HCT116 (cell line): Measurements from ENCODE around the gene ANKRD55. TPM values are rescaled to one million over a fixed set of nuclear protein-coding genes. Genes with fewer than 3 reads are reported as not detected.

Experiments used
- ATAC-seq: fragments of 200-7000 bp; cut with Tn5 transposase; 2 replicates; pipeline ENCODE4 v1.9.1; 2020; ENCODE audit warnings: mild to moderate bottlenecking, moderate library complexity
- Bru-seq: library from RNA; stranded (reverse); fragments of 400-500 nt; gene quantifications from one replicate; lab custom pipeline; 2021; lab: Mats Ljungman, UMichigan
- BruChase-seq, 2 experiments: library from RNA; stranded (reverse); fragments of 400-500 nt; gene quantifications; one replicate each; lab custom pipeline; 2021; lab: Mats Ljungman, UMichigan
- BruUV-seq: library from RNA; stranded (reverse); fragments of 400-500 nt; replicated peaks from 2 replicates; lab custom pipeline; 2021; lab: Mats Ljungman, UMichigan
- CTCF ChIA-PET: fragments of 300-600 bp; sonication (Branson Sonifier 250); formaldehyde crosslinking; loops from one replicate; lab custom pipeline; 2021; ENCODE audit warnings: antibody characterized with exemption; lab: Charles Lee
- POLR2A ChIA-PET: fragments of 300-600, 350-600 bp; sonication (Branson Sonifier 250); formaldehyde crosslinking; loops from one replicate; lab custom pipeline; 2021; ENCODE audit warnings: antibody characterized with exemption; lab: Charles Lee
- RAD21 ChIA-PET, 2 experiments: fragments of 300-600 bp; sonication (Branson Sonifier 250); formaldehyde crosslinking; loops; one replicate each; lab custom pipeline; 2023; ENCODE audit warnings: low total read pairs in 2 of 2; ENCODE audit not compliant: uncharacterized antibody in 2 of 2, unreplicated experiment in 2 of 2, low non-redundant PET in 1 of 2; lab: Charles Lee
- DNase-seq: peaks from one replicate; pipeline ENCODE4 v3.0.0-alpha.2; 2010; ENCODE audit warnings: low read depth, low spot score
- H2AFZ ChIP-seq: fragments of 200-600 bp; shearing (Covaris generic), sonication (generic); 2 replicates; pipeline ENCODE4 v1.6.1; 2017; ENCODE audit warnings: low read depth, mixed run types, mixed read lengths, antibody characterized with exemption, low read length; ENCODE audit not compliant: poor library complexity, severe bottlenecking
- H3K27ac ChIP-seq: 2 replicates; pipeline ENCODE4 v1.5.1; 2012; ENCODE audit warnings: low read depth, low read length
- H3K27me3 ChIP-seq: fragments of 200-600 bp; sonication (generic); 2 replicates; pipeline ENCODE4 v1.6.1; 2016; ENCODE audit warnings: mixed run types, low read length, mixed read lengths; ENCODE audit not compliant: insufficient read depth
- H3K36me3 ChIP-seq, 2 experiments: fragments of 200-500 bp in 1 of 2; fragments of 200-600 bp in 1 of 2; sonication (Bioruptor generic) in 1 of 2; sonication (generic) in 1 of 2; 2 replicates each; pipeline versions ENCODE4 v1.5.1 to v1.6.1; 2014 to 2016; ENCODE audit warnings: low read length in 2 of 2, inconsistent platforms in 1 of 2, mixed read lengths in 1 of 2, mixed run types in 1 of 2; ENCODE audit not compliant: insufficient read depth in 2 of 2, control insufficient read depth in 1 of 2
- H3K4me1 ChIP-seq, 2 experiments: fragments of 200-600 bp in 1 of 2; sonication (generic) in 1 of 2; 2 replicates each; pipeline versions ENCODE4 v1.5.1 to v1.6.1; 2012 to 2017; ENCODE audit warnings: low read length in 2 of 2, inconsistent platforms in 1 of 2, mild to moderate bottlenecking in 1 of 2, mixed read lengths in 1 of 2, mixed run types in 1 of 2, moderate library complexity in 1 of 2; ENCODE audit not compliant: insufficient read depth in 2 of 2, control insufficient read depth in 1 of 2
- H3K4me2 ChIP-seq: fragments of 200-600 bp; sonication (generic); 2 replicates; pipeline ENCODE4 v1.6.1; 2017; ENCODE audit warnings: mixed run types, low read length, mixed read lengths
- H3K4me3 ChIP-seq, 2 experiments: fragments of 200-600 bp in 1 of 2; sonication (generic) in 1 of 2; replicated peaks in 1 of 2; 2 replicates each; pipeline ENCODE4 v1.5.1; 2011 to 2016; ENCODE audit warnings: low read length in 2 of 2, control low read depth in 1 of 2, low read depth in 1 of 2, mild to moderate bottlenecking in 1 of 2, mixed read lengths in 1 of 2, mixed run types in 1 of 2
- H3K79me2 ChIP-seq: fragments of 200-600 bp; sonication (generic); 2 replicates; pipeline ENCODE4 v1.6.1; 2017; ENCODE audit warnings: mild to moderate bottlenecking, mixed run types, low read length, moderate library complexity, mixed read lengths; ENCODE audit not compliant: insufficient read depth
- H3K9ac ChIP-seq: fragments of 200-600 bp; sonication (generic); 2 replicates; pipeline ENCODE4 v1.6.1; 2016; ENCODE audit warnings: low read length, mixed read lengths
- H3K9me2 ChIP-seq: fragments of 200-600 bp; sonication (generic), shearing (Covaris generic); 2 replicates; pipeline ENCODE4 v1.6.1; 2017; ENCODE audit warnings: mixed run types, mild to moderate bottlenecking, moderate library complexity; ENCODE audit not compliant: insufficient read depth
- H3K9me3 ChIP-seq, 2 experiments: fragments of 200-500 bp in 1 of 2; fragments of 200-600 bp in 1 of 2; sonication (Bioruptor generic) in 1 of 2; sonication (generic) in 1 of 2; 2 replicates each; pipeline ENCODE4 v1.6.1; 2014 to 2017; ENCODE audit warnings: low read length in 2 of 2, mixed read lengths in 2 of 2, inconsistent platforms in 1 of 2, low read depth in 1 of 2, mild to moderate bottlenecking in 1 of 2, mixed run types in 1 of 2, moderate library complexity in 1 of 2; ENCODE audit not compliant: control insufficient read depth in 1 of 2, insufficient read depth in 1 of 2
- H4K20me1 ChIP-seq: fragments of 200-600 bp; sonication (generic), shearing (Covaris generic); 2 replicates; pipeline ENCODE4 v1.6.1; 2017; ENCODE audit warnings: mixed run types, mild to moderate bottlenecking, moderate library complexity; ENCODE audit not compliant: insufficient read depth
- CBX3 ChIP-seq: IDR thresholded peaks from 2 replicates; pipeline ENCODE4 v1.6.1; 2012; ENCODE audit warnings: low read depth
- CEBPB ChIP-seq: IDR thresholded peaks from 2 replicates; pipeline ENCODE4 v1.6.1; 2012; ENCODE audit warnings: low read depth
- EGR1 ChIP-seq: IDR thresholded peaks from 2 replicates; pipeline ENCODE4 v1.6.1; 2012; ENCODE audit warnings: low read depth
- ELF1 ChIP-seq: IDR thresholded peaks from 2 replicates; pipeline ENCODE4 v1.6.1; 2012; ENCODE audit warnings: low read depth, borderline replicate concordance
- EZH2phosphoT487 ChIP-seq: fragments of 200-600 bp; IDR thresholded peaks from 2 replicates; pipeline ENCODE4 v1.6.1; 2018; ENCODE audit warnings: antibody characterized with exemption, borderline replicate concordance
- FOSL1 ChIP-seq: IDR thresholded peaks from 2 replicates; pipeline ENCODE4 v1.6.1; 2012; ENCODE audit warnings: low read depth
- JUND ChIP-seq: IDR thresholded peaks from 2 replicates; pipeline ENCODE4 v1.6.1; 2012
- MAX ChIP-seq: IDR thresholded peaks from 2 replicates; pipeline ENCODE4 v1.6.1; 2012
- POLR2A ChIP-seq: IDR thresholded peaks from 2 replicates; pipeline ENCODE4 v1.7.0; 2011; ENCODE audit warnings: borderline replicate concordance; ENCODE audit not compliant: insufficient read depth, insufficient read length; ENCODE audit errors: extremely low read depth
- POLR2AphosphoS5 ChIP-seq: IDR thresholded peaks from 2 replicates; pipeline ENCODE4 v1.6.1; 2011; ENCODE audit warnings: mild to moderate bottlenecking, low read depth, low read length, moderate library complexity
- RAD21 ChIP-seq: IDR thresholded peaks from 2 replicates; pipeline ENCODE4 v1.6.1; 2012; ENCODE audit warnings: low read depth, mild to moderate bottlenecking
- REST ChIP-seq: IDR thresholded peaks from 2 replicates; pipeline ENCODE4 v1.6.1; 2012; ENCODE audit warnings: low read depth
- SIN3A ChIP-seq: IDR thresholded peaks from 2 replicates; pipeline ENCODE4 v1.6.1; 2012; ENCODE audit warnings: low read depth
- SP1 ChIP-seq: IDR thresholded peaks from 2 replicates; pipeline ENCODE4 v1.6.1; 2012; ENCODE audit warnings: low read depth
- SRF ChIP-seq: IDR thresholded peaks from 2 replicates; pipeline ENCODE4 v1.6.1; 2012; ENCODE audit warnings: low read depth
- TCF7L2 ChIP-seq: IDR thresholded peaks from 2 replicates; pipeline ENCODE4 v1.7.0; 2011; ENCODE audit warnings: borderline replicate concordance, inconsistent platforms; ENCODE audit not compliant: insufficient read depth, insufficient read length; ENCODE audit errors: extremely low read depth
- ZBTB33 ChIP-seq: IDR thresholded peaks from 2 replicates; pipeline ENCODE4 v1.6.1; 2011; ENCODE audit warnings: mild to moderate bottlenecking, low read length, moderate library complexity; ENCODE audit not compliant: insufficient replicate concordance; ENCODE audit errors: extremely low read depth
- ZFX ChIP-seq: fragments of 450-650 bp; IDR thresholded peaks from 2 replicates; pipeline ENCODE4 v1.6.1; 2017
- intact Hi-C: fragments of 100-400 bp; cut with micrococcal nuclease; formaldehyde crosslinking; loops from 2 replicates; pipeline ENCODE4 v1.10.0; 2022
- long read RNA-seq: library from polyadenylated mRNA; unstranded; transcript quantifications from one replicate; pipeline ENCODE4 v2.0.0, GENCODE V29; 2021; ENCODE audit not compliant: unreplicated experiment
- polyA plus RNA-seq: library from polyadenylated mRNA; unstranded; fragments of >200 nt; gene quantifications from 2 replicates; pipeline ENCODE4 v1.2.1, GENCODE V29; 2012; ENCODE audit warnings: missing spikeins
- total RNA-seq: library from RNA; stranded (reverse); gene quantifications from one replicate; pipeline ENCODE4 v1.2.1, GENCODE V29; 2021; ENCODE audit not compliant: unreplicated experiment

Gene ANKRD55
- total RNA-seq (not detected), Bru-seq, nascent RNA (percentile 2 among the genes with signal in this experiment), BruChase-seq, experiment 1, labeled RNA remaining after a 6-hour chase (percentile 1 among the genes with signal in this experiment), BruChase-seq, experiment 2, labeled RNA remaining after a 2-hour chase (not detected)
- not detected in 2 replicates for polyA plus RNA-seq
- long read RNA-seq = 0 reads

GRCh38 chr5:56233230-56233629 lies at the start of gene ANKRD55:
ANKRD55 (minus strand) TSS chr5:56233330; CDS start chr5:56232913, 417 bp downstream.
- H3K9ac ChIP-seq = no peak within 1 kb of the TSS
- BruUV-seq = no TSS peak
- TF ChIP-seq JUND = no peak
- TF ChIP-seq POLR2A = no peak
- no peak for TF ChIP-seq SIN3A
- no peak for TF ChIP-seq FOSL1
- TF ChIP-seq EZH2phosphoT487 = no peak
- TF ChIP-seq CBX3 = no peak
- no peak for TF ChIP-seq MAX
- no peak for TF ChIP-seq SP1
- TF ChIP-seq POLR2AphosphoS5 = no peak
- no peak for TF ChIP-seq ZFX
- no peak for TF ChIP-seq REST
- no peak for TF ChIP-seq EGR1
- no peak for TF ChIP-seq RAD21
- TF ChIP-seq TCF7L2 = no peak
- TF ChIP-seq ELF1 = no peak
- TF ChIP-seq CEBPB = no peak
- TF ChIP-seq SRF = no peak
- no peak for TF ChIP-seq ZBTB33
- TF ChIP-seq, all 23 proteins: peak for 0
- H3K4me3 ChIP-seq = no peak within 1 kb of the TSS
- intact Hi-C loops = no loop called here
- ATAC-seq (no peak), DNase-seq (no peak)
- no peaks in the 10 kb centered on the region for H3K9me3 ChIP-seq
- no peaks in the 10 kb centered on the region for H3K27me3 ChIP-seq
- no peaks in the 10 kb centered on the region for H3K9me2 ChIP-seq
- no peaks in the 10 kb centered on the region for H3K36me3 ChIP-seq
- H3K27ac ChIP-seq = no peak within 1 kb of the TSS
- ChIA-PET RAD21 (no interaction called here), CTCF (no interaction called here), POLR2A (no interaction called here)
- H3K4me2 ChIP-seq = no peak within 1 kb of the TSS
- no peak within 1 kb of the TSS for H2AFZ ChIP-seq
- no peaks in the 10 kb centered on the region for H3K79me2 ChIP-seq
- no peaks in the 10 kb centered on the region for H4K20me1 ChIP-seq
- no peaks in the 10 kb centered on the region for H3K4me1 ChIP-seq
